ENCODE results near the gene GTPBP3. TPM values are rescaled to one million over a fixed set of nuclear protein-coding genes. Genes with fewer than 3 reads are reported as not detected.

Gene GTPBP3
- polyA plus RNA-seq, 4 donors: 12.2 to 32.5 (median 19.4) TPM

DNA sequence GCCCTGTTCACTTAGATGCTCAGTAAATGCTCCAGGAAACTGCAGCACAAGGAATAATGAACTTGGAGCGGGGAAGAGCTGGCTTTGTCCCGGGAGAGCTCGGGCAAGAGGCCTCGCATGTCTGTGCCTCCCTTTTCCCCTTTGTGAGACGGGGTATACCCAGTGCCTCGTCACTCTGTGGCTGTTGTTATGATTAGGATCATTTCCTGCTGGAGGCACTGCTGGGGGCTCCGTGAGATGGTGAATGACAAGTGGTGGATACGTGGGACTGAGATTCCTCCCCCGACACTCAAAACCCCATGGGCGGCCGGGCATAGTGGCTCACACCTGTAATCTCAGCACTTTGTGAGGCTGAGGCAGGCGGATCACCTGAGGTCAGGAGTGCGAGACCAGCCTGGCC lies 40.9 kb downstream of the GTPBP3 start:
- no peak for DNase-seq (ENCODE audit: low read depth in 4 of 4, low spot score in 3 of 4)

GRCh38 chr19:17379221-17379631 lies 41.9 kb downstream of the GTPBP3 start:
- no peak for DNase-seq (ENCODE audit: low read depth in 4 of 4, low spot score in 3 of 4)

GRCh38 chr19:17380426-17381138 lies 43.2 kb downstream of the GTPBP3 start:
- DNase-seq (ENCODE audit: low read depth in 4 of 4, low spot score in 3 of 4): no peak

- DNase-seq (ENCODE audit: low read depth in 4 of 4, low spot score in 3 of 4): no peak
Measured at GRCh38 chr19:17385878-17386611, 48.7 kb downstream of the GTPBP3 start.

GRCh38 chr19:17389288-17389687 lies 51.9 kb downstream of the GTPBP3 start:
- no peak for DNase-seq (ENCODE audit: low read depth in 4 of 4, low spot score in 3 of 4)

DNA sequence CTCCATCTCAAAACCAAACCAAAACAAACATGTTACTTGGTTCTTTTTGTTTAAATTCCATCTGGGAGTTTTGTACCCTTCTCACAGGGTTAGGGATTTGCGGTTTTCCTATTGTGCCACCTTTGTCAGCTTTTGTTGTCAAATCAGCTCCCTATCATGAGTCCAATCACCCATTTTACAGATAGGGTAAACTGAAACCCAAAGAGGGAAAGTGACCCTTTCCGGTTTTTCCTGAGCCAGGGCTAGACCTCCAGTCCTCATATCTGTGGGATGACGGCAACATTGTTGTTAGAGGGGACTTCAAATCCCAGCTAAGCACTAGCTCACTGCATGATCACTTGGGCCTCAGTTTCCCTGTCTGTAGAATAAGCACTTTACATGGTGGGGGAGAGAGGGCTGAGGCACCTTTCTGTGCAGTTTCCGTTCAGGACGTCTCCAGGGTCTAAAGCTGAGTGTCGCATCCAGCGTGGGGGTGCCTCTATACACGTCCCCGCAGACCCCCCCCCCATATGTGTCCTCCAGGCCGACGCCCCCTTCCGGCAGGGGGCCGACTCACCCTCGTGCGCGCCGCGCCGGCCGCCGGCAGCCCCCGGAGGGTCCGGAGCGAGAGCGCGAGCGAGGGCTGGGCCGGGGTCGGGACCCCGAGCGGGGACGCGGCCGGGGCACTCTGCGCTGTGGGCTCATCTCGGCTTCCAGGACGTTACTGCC lies 52.8 kb downstream of the GTPBP3 start:
- DNase-seq (ENCODE audit: low read depth in 4 of 4, low spot score in 3 of 4): no peak

GRCh38 chr19:17390665-17391370 lies 53.5 kb downstream of the GTPBP3 start:
- peak; percentile 84 to 92 (median 88) for DNase-seq (ENCODE audit: low read depth in 4 of 4, low spot score in 3 of 4)

- no peak for DNase-seq (ENCODE audit: low read depth in 4 of 4, low spot score in 3 of 4)
Measured at GRCh38 chr19:17391371-17392151, 54.2 kb downstream of the GTPBP3 start.

Other genes with a start within 250 kb of the GTPBP3 start
- gene USE1, start 122.2 kb upstream of the GTPBP3 start, polyA plus RNA-seq (ENCODE audit: insufficient read length in 4 of 4): 10 to 100 TPM; 23.3 to 34.8 (median 24.4) TPM
- gene OCEL1, start 111.3 kb upstream of the GTPBP3 start, polyA plus RNA-seq (ENCODE audit: insufficient read length in 4 of 4): 10 to 100 TPM; 13.2 to 23.2 (median 18.6) TPM
- gene NR2F6, start 91.6 kb upstream of the GTPBP3 start, polyA plus RNA-seq (ENCODE audit: insufficient read length in 4 of 4): 10 to 100 TPM; 23.7 to 60.1 (median 32.9) TPM
- 1 to 10 TPM; 3.1 to 9.0 (median 5.6) TPM for gene USHBP1, start 72.8 kb upstream of the GTPBP3 start, polyA plus RNA-seq (ENCODE audit: insufficient read length in 4 of 4)
- gene BABAM1, start 70.1 kb upstream of the GTPBP3 start, polyA plus RNA-seq (ENCODE audit: insufficient read length in 4 of 4): 100 to 1,000 TPM in 3 of 4 donors, 10 to 100 TPM in 1; 87.4 to 121 (median 108) TPM
- gene ANKLE1, start 55.7 kb upstream of the GTPBP3 start, polyA plus RNA-seq (ENCODE audit: insufficient read length in 4 of 4): 1 to 10 TPM in 2 of 4 donors, under 1 TPM in 2; 0.76 to 1.6 (median 1.2) TPM
- 10 to 100 TPM in 2 of 4 donors, 1 to 10 TPM in 2; 7.8 to 13.5 (median 10.3) TPM for gene ABHD8, start 34.1 kb upstream of the GTPBP3 start, polyA plus RNA-seq (ENCODE audit: insufficient read length in 4 of 4)
- 10 to 100 TPM; 33.6 to 61.0 (median 48.6) TPM for gene MRPL34, start 31.7 kb upstream of the GTPBP3 start, polyA plus RNA-seq (ENCODE audit: insufficient read length in 4 of 4)
- 10 to 100 TPM; 30.1 to 43.6 (median 36.5) TPM for gene DDA1, start 28.0 kb upstream of the GTPBP3 start, polyA plus RNA-seq (ENCODE audit: insufficient read length in 4 of 4)
- 10 to 100 TPM in 3 of 4 donors, 1 to 10 TPM in 1; 7.5 to 19.8 (median 13.6) TPM for gene ANO8, start 2.7 kb upstream of the GTPBP3 start, polyA plus RNA-seq (ENCODE audit: insufficient read length in 4 of 4)
- gene PLVAP, start 39.8 kb downstream of the GTPBP3 start, polyA plus RNA-seq (ENCODE audit: insufficient read length in 4 of 4): 100 to 1,000 TPM in 3 of 4 donors, 10 to 100 TPM in 1; 75.0 to 188 (median 171) TPM
- 1 to 10 TPM in 3 of 4 donors, under 1 TPM in 1; 0.57 to 5.4 (median 1.5) TPM for gene CCDC194, start 56.6 kb downstream of the GTPBP3 start, polyA plus RNA-seq (ENCODE audit: insufficient read length in 4 of 4)
- 100 to 1,000 TPM in 3 of 4 donors, 10 to 100 TPM in 1; 58.8 to 143 (median 105) TPM for gene BST2, start 68.1 kb downstream of the GTPBP3 start, polyA plus RNA-seq (ENCODE audit: insufficient read length in 4 of 4)
- 10 to 100 TPM; 45.3 to 88.9 (median 51.3) TPM for gene MVB12A, start 82.5 kb downstream of the GTPBP3 start, polyA plus RNA-seq (ENCODE audit: insufficient read length in 4 of 4)
- 1 to 10 TPM; 2.0 to 5.9 (median 3.2) TPM for gene TMEM221, start 111.1 kb downstream of the GTPBP3 start, polyA plus RNA-seq (ENCODE audit: insufficient read length in 4 of 4)
- gene NXNL1, start 123.4 kb downstream of the GTPBP3 start, polyA plus RNA-seq (ENCODE audit: insufficient read length in 4 of 4): under 1 TPM in 2 of 4 donors, not detected in 2; 0.26 to 0.43 TPM
- 10 to 100 TPM; 11.0 to 22.6 (median 14.5) TPM for gene SLC27A1, start 133.0 kb downstream of the GTPBP3 start, polyA plus RNA-seq (ENCODE audit: insufficient read length in 4 of 4)
- 10 to 100 TPM; 53.5 to 84.6 (median 58.2) TPM for gene PGLS, start 174.1 kb downstream of the GTPBP3 start, polyA plus RNA-seq (ENCODE audit: insufficient read length in 4 of 4)
- 10 to 100 TPM; 45.1 to 74.7 (median 52.8) TPM for gene COLGALT1, start 218.1 kb downstream of the GTPBP3 start, polyA plus RNA-seq (ENCODE audit: insufficient read length in 4 of 4)

Data from left renal pelvis (tissue), 4 donors.